HL-60/S4 treated with retinoic acid at 250 ng/mL for 4 days and 3 days (cell line): Measurements from ENCODE around the gene EPHB4.
"Not testable (repeated sequence)": the region's sequence is repeated elsewhere in the genome, so short reads cannot be mapped to it uniquely, and the experiment has no call there.

Experiments used
- in situ Hi-C: fragments of 300-500 bp; cut with MboI; formaldehyde crosslinking; loops from 2 replicates; pipeline ENCODE4 v1.7.0; 2022; ENCODE audit warnings: low sequenced_read_pairs

The EPHB4 gene

GRCh38 chr7:100791881-100792666 lies 35.2 kb downstream of the EPHB4 start:
- in situ Hi-C loops = no loop called here

DNA sequence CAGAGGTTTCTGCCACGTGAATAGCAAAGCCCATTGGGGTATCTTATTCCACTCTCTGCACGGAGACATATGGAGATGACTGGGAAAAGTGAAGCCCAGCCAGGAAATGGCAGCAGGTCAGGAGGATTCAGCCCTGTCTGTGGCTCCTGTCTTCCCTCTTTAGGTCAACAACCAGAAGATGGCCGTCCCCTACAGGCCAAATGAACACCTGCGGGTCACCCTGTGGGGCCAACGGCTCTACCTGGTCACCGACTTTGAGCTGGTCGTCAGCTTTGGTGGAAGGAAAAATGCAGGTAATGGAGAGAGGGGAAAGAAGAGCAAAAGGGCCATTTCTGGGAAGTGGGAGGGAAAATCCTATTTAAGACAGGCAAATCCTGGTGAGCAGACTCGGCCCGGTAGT lies 38.3 kb downstream of the EPHB4 start:
- in situ Hi-C loops = no loop called here

GRCh38 chr7:100786323-100786722 lies 41.0 kb downstream of the EPHB4 start:
- in situ Hi-C loops = no loop called here

GRCh38 chr7:100785878-100786277 lies 41.4 kb downstream of the EPHB4 start:
- in situ Hi-C loops = no loop called here

- in situ Hi-C loops = no loop called here
These were observed 43.5 kb downstream of the EPHB4 start for GRCh38 chr7:100783804-100784203.

GRCh38 chr7:100781255-100781654 lies 46.1 kb downstream of the EPHB4 start:
- in situ Hi-C loops = no loop called here

DNA sequence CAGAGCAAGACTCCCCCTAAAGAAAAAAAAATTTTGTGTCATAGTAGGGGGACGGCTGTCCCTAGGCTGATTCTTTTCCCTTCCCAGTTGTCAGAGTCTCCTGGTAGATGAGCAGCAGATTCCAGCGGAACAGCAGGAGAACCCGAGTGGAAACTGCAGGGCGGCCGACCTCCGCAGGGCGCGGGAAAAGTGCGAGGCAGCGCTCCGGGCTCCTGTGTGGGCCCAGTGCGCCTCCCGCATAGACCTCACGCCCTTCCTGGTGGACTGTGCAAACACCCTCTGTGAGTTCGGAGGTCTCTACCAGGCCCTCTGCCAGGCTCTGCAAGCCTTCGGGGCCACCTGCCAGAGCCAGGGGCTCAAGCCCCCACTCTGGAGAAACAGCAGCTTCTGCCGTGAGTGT lies 48.0 kb downstream of the EPHB4 start:
- in situ Hi-C loops = no loop called here

DNA sequence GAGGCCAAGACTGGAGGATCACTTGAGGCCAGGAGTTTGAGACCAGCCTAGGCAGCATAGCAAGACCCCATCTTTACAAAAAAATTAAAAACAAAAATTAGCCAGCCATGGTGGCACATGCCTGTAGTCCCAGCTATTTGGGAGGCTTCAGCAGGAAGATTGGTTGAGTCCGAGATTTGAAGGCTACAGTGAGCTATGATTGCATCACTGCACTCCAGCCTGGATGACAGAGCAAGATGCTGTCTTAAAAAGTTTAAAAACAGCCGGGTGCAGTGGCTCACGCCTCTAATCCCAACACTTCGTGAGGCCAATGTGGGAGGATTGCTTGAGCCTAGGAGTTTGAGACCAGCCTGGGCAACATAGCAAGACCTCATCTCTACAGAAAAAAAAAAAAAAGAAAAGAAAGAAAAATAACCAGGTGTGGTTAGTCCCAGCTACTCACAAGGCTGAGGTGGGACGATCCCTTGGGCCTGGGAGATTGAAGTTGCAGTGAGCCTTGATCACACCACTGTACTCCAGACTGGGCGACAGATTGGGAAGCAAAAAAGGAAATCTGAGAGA lies 49.2 kb downstream of the EPHB4 start:
- in situ Hi-C loops = no loop called here

DNA sequence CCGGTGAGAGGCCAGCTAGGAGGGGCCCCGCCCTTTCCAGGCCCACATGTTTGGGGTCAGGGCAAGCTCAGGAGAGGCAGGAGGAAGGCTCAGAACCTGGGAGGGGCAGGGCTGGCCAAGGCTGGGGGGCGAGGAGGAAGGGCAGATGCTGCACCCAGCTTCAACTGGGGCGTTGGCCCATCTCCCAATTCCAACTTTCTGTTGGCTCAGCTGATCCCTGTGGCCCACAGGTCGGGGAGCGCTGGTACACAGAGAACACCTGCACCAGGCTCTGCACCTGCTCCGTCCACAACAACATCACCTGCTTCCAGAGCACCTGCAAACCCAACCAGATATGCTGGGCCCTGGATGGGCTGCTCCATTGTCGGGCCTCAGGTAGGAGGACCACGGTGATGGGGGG lies 53.8 kb downstream of the EPHB4 start:
- in situ Hi-C loops = no loop called here

DNA sequence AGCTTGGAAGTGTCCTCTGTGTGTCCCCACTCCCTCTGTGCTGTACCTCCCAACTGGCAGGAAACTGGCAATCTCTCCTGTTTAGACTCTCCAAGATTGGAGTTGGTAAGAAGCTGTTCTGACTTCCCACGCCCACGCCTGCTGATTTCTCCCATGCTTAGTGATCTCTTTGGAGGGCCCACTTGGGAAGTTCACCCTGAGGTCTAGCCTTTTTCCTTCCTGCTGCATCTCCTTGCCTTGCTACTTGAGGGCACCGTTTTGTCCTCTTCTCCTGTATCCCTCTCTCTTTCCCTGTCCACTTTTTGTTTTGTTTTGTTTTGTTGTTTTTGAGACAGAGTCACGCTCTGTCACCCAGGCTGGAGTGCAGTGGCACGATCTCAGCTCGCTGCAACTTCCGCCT lies 58.5 kb downstream of the EPHB4 start:
- in situ Hi-C loops = no loop called here

- in situ Hi-C loops = no loop called here
These were observed 62.1 kb downstream of the EPHB4 start for GRCh38 chr7:100765250-100765649.

DNA sequence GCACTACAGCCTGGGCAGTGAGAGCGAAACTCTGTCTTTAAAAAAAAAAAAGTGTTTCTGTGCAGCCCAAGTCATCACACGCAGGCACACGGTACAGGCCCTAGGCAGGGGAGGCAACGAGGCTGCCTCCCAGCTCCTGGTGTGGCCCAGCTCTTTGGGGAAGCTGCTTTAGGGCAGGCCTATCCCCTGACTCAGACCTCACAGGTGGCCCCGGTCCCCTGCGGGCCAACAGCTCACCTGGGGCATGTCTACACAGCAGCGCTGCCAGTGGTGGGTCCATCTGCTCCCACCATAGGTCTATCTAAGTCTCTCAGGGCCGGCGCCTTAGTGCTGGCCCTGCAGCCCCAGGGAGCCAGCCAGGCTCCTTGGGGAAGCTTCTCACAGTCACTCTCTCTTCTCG lies 62.5 kb downstream of the EPHB4 start:
- in situ Hi-C loops = no loop called here

GRCh38 chr7:100763556-100764140 lies 63.7 kb downstream of the EPHB4 start:
- in situ Hi-C loops = no loop called here

DNA sequence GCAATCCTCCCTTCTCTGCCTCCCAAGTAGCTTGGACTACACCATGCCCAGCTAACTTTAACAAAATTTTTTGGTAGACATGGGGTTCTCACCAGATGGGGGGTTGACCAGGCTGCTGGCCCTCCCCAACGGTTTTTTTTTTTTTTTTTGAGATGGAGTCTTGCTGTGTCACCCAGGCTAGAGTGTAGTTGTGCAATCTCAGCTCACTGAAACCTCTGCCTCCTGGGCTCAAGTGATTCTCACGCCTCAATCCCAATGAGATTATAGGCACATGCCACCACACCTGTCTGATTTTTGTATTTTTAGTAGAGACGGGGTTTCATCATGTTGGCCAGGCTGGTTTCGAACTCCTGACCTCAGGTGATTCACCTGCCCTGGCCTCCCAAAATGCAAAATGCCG lies 64.5 kb downstream of the EPHB4 start:
- in situ Hi-C loops = not testable (repeated sequence)

- in situ Hi-C loops = no loop called here
These were observed 67.8 kb downstream of the EPHB4 start for GRCh38 chr7:100759357-100760171.

- in situ Hi-C loops = no loop called here
These were observed 73.6 kb downstream of the EPHB4 start for GRCh38 chr7:100753750-100754149.

GRCh38 chr7:100752994-100753393 lies 74.3 kb downstream of the EPHB4 start:
- in situ Hi-C loops = no loop called here
